Limb (tissue), 2 donors: ENCODE results near the gene FBXO22.
"Not testable (repeated sequence)": the region's sequence is repeated elsewhere in the genome, so short reads cannot be mapped to it uniquely, and the experiment has no call there.

Experiments used
- DNase-seq, 2 donors: peaks; one replicate each; pipeline ENCODE4 v3.0.0-alpha.2; 2016; ENCODE audit errors: extremely low spot score in 2 of 2

Gene FBXO22

DNA sequence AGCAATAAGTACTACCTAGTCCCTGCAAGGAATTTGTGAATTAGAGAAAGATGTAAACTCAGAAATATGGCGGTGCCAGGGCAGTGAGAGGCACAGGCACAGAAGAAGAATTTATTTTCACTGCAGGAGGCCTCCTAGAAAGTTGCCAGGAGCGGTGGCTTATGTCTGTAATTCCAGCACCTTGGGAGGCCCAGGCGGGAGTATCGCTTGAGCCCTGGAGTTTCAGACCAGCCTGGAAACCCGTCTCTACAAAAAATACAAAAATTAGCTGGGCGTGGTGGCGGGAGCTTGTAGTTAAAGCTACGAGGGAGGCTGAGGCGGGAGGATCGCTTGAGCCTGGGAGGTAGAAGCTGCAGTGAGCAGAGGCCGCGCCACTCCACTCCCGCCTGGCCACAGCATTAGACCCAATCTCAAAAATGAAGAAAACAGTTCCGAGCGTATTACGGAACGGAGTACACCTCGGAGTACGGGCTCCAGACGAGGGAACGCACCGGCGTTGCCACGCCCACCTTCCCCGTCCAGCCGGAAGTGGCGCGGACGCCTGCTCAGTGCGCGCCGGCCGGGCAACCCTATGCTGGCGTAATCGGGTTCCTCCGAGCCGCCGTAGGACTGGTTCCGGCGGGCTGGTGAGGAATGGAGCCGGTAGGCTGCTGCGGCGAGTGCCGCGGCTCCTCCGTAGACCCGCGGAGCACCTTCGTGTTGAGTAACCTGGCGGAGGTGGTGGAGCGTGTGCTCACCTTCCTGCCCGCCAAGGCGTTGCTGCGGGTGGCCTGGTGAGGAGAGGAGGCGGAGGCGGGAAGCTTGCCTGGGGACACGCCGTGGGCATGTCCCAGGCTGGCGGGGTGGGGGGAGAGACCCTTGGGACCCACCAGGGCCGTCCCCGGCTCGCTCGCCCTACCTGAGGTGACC is at the start of gene FBXO22:
Gene FBXO22 (plus strand): TSS at position 548 of the 909 bp plus-strand sequence. CDS start 86 bp downstream, at position 634.
- DNase-seq, result peak; percentile 89 to 92

DNA sequence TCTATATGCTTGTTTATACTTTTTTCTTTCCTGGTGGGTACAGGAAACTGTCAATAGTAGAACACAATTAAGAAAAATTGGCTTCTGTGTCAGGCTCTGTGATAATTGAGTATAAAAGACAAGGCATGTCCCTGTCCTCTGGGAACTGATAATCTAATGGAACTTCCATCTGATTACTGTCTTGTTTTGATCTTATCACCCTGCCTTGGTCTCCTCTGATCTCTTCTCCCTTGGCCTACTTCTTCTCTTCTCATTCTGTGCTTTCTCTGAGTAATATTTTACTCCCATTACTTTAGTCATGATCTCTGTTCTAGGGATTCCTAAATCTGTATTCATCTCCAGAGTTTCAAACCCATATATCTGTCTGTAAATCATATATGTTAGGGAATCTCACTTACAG is 45.8 kb upstream of the FBXO22 start:
- DNase-seq, result no peak

DNA sequence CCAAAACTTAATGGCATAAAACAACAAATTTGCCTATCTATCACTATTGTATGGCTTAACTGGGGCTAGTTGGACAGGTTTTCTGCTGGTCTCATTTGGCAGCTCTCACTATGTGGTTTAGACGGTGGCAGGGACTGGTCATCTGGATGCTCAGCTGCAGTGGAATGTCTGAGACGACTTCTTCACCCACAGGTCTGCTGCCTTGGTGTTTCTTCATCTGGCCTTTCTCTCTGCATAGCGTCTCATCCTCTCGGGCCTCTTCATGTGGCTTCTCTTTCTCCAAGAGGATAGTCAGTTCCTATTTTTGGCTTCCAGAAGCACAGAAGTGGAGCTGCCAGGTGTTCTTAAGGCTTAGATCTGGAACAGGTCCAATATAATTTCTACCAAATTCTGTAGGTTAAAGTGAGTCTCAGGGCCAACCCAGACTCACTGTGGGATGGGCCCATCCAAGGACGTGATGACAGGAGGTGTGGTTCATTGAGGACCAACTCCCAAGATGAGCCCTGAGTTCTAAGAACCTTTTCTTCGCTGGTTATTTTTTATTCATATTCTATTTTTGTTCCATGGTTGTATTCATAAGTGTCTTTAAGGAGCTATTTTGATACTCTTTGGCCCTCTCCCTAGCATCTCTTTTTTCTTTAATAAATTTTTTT is 41.8 kb upstream of the FBXO22 start:
- DNase-seq, result no peak

DNA sequence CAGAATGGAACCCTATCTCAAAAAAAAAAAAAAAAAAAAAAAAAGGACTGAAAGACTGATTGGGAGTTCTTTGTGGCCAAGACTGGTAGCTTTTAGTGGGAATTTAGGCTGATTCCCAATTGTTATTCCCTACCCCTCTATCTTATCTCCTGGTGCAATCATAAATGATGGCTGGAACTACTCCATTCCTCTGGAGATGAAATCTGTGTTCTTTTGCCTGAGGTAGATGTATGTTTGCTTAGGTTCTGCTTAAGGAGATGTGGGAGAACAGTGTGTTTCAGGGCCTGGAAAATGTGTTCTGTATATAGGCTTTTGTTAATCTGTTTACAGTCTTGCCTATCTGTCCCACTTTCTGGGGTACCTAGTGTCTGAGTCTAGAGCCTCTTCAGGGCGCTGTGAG is 40.9 kb upstream of the FBXO22 start:
- DNase-seq, result no peak

DNA sequence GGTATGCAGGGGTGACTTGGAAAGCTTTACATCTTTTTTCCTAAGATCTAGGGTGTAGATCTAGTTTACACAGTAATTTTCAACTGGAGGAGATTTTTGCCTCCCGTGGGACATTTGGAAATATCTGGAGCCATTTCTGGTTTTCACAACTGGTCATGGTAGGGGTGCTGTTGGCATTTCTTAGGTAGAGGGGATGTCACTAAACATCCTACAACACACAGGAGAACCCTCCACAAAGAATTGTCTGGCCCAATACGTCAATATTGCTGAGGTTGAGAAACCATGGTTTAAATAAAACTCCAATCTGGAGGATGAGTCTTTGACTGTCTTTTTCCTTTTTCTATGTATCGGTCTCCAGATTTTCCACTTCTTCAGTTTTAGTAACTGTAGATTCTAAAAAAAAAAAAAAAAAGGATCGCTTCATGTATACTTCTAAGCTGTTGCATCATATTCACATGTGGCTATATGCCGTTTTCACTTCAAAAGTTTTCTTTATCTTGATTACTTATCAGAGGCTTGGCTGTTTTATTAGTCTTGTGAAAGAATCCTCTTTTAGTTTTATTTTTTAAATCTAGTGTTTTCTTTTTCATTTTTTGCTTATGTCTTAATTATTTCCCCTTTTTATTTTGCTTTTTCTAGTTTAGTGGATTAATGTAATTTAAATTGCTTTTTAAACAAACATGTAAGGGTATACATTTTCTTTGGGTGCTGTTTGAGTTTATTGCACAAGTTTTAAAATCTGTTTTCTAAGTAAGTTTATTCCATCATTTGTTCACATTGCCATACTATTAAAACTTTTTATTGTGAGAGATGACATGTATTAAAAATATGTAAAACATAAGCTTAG is 39.2 kb upstream of the FBXO22 start:
- DNase-seq, result no peak

DNA sequence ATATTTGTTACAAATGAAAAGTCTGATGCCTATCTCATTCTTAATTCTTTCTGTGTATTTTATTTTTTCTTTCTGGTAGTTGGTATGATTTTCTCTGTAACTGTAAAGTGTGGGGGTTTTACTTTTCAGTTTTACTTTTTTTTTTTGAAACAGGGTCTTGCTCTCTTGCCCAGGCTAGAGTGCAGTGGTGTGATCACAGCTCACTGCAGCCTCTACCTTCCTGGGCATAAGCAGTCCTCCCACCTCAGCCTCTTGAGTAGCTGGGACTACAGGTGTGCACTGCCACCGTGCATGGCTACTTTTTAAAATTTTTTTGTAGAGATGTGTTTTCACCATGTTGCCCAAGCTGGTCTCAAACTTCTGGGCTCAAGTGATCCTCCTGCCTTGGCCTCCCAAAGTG is 37.6 kb upstream of the FBXO22 start:
- not testable (repeated sequence) for DNase-seq

DNA sequence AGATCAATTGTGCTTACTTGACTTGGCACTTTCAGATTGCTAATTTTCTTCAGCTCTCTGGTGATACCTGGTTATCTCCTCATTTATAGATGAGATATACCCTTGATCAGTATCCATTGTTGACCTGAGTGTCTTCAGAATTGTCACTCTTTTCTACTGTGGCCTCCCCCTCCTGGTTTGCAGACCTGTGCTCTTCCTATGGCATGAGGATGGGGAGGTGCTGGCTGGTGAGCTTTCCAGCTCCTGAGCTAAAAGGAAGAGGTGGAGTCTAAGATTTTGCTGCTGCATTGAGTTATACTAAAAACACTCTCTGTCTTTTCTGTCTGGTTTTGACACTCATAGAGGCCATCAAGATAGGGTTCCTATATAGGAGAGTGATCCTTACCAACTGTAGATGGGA is 36.8 kb upstream of the FBXO22 start:
- no peak for DNase-seq

DNA sequence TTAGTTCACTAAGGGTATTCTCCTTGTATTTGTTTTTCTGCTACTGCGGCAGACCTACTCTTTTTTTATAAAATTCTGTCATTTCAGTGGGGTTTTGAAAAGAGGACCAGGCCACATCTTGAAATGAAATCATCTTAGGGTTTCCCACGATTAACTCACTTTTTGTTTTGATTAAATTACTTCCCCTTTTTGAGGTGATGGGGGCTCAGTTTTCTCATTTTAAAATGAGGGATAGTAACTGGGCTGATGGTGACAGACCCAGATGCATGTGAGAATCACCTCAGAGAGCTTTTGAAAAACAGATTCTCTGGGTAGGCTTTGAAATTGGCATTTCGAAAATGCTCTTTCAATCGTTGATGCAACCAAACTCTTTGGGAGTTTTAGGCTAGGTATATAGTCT is 36.2 kb upstream of the FBXO22 start:
- no peak for DNase-seq

DNA sequence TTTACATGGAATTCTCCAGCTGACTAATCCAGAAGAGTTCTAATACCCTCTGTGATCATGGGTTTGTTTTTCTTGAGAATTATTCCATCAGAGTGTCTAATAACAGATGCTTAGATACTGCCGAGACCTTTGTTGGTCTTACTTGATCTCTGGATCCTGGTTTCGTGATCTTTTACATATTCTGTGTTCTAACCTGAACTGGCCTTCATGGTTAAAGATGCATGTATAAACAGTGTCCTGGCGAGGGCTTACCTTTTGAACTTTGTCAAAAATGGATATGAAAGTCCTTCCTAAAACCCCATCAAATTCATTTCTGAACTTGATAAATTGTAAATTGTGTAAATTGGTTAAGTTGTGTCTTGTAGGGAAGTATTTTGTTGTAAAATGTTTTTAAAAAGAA is 35.7 kb upstream of the FBXO22 start:
- no peak for DNase-seq

DNA sequence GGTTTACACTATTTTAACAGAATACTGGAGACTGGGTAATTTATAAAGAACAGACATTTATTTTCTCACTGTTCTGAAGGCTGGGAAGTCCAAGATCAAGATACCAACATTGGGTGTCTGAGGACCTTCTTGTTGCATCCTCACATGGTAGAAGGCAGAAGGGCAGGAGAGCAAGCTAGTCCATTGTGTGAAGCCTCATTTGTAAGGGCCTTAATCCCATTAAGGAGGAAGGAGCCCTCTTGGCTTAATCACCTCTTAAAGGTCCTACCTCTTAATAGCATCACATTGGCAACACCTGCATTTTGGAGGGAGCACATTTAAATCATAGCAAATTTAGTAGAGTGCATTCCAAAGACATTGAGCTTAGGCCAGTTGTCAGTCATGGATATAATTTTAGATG is 34.2 kb upstream of the FBXO22 start:
- no peak for DNase-seq

DNA sequence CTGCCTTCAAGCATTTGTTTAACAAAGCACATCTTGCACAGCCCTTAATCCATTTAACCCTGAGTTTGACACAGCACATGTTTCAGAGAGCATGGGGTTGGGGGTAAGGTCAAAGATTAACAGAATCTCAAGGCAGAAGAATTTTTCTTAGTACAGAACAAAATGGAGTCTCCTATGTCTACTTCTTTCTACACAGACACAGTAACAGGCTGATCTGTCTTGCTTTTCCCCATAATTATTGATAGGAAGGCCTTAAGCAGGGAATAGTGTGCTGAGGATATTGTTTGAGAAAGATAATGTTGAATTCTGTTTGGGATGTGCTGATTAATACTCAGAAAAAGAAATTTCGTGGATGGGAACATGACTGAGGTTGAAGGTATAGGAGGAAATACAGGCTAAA is 32.1 kb upstream of the FBXO22 start:
- DNase-seq, result not testable (repeated sequence)

DNA sequence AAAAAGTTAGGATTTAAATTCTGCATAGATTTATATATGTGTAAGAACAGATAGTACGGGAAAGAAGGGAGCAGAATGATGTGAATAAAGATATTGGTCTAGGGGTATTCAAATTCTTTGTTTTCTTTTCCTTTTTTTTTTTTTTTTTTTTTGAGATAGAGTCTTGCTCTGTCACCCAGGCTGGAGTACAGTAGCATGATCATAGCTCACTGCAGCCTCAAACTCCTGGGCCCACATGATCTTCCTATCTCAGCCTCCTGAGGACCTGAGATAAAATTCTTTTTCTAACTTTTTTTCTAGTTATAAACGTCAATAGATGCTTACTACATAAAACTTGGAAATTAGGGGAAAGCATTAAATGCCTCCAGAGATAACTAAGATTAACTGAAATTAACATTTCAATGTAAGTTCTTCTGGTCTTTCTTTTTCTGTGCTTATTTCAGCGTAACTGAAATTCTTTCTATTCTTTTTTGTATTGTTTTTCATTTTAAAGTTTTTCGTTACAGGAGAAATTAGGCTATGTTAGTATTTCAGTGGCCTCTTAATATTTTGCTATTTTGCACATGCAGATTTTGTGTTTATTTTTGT is 31.2 kb upstream of the FBXO22 start:
- no peak for DNase-seq

DNA sequence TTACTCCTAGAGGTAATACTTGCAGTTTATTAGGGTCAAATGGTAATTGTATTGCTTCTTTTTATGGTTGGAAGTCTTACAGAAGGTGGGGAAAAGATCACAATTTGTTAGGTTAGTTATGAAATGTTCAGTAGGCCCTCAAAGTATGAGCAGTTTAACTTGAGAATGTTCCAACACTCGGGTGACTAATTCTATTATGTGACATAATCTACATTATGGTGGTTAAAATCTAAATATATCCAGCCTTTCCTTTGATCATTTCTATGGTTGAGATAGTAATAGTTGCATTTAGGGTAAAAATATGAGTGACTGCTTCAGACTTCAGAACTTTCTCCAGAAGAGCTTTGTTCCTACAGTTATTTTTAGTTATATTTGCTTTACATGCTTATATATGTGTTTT is 19.6 kb upstream of the FBXO22 start:
- DNase-seq, result no peak

DNA sequence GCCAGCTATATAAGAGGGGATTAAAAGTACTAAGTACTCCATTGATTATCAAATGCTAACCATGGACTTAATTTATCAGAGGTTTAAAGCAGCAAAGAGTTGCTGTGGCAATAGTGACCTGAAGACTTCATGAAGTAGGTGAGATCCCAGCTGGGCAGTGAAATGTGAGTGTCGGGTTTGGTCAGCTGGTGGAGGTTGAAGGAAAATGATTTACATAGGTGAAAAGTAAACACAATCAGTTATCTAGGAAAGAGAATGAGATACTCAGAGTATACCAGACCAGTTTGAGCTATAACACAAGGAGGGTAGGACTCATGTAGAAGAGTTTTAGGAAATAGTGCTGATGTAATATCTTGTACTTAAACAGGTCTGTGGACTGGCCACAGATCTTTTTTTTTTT is 16.5 kb upstream of the FBXO22 start:
- no peak for DNase-seq

DNA sequence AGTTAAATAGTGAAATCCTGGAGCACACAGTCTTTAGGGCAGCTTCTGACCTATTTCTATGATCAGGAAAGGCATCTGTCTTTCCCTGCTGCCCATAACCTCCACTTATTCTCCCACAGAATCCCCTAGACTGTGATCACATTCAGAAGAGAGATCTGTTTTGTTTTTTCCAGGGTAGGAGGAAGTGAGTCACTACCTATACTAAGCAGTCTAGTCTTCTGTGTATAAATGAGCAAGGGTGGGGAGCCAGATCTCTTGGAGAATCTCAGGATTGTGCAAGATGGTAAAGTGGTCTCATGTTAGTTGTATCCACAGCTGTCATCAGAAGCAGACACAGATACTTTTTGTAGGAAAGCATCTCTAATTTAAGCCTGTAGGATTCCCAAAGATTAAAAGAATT is 11.8 kb upstream of the FBXO22 start:
- DNase-seq, result no peak

DNA sequence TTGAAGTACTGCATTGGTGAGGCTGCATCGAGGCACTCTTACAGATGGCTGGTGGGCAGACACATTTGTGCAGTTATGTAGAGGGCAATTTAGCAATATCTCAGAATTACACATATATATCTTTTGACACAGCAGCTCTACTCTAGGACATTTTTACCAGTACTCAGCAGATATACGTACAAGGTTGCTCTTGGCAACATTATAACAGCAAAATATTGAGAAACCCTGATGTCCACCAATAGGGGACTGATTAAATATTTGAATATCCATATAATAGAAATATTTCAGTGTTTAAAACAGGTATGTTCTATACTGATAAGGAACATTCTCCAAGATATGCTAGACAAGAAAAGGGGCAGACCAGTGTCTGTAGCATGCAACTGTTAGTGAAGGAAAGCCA is 7.9 kb upstream of the FBXO22 start:
- DNase-seq, result no peak

DNA sequence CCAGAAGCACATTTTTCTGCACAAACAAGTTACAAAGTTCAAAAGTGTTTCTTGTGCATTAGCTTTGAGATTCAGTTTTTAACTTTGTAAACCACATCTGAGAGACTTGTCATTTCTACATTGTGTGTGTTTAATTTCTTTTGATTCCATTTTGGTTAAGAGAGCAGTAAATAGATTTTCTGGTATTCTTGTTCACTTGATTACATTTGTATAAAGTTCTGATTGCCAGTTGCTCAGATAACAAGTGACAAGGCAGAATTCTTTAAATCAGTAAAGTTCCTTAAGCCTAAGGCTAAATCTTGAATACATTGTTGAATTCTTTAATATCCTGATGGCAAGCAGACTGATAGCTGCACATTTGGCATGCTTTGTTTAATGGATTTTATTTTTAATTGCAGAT is 3.1 kb upstream of the FBXO22 start:
- DNase-seq, result no peak

DNA sequence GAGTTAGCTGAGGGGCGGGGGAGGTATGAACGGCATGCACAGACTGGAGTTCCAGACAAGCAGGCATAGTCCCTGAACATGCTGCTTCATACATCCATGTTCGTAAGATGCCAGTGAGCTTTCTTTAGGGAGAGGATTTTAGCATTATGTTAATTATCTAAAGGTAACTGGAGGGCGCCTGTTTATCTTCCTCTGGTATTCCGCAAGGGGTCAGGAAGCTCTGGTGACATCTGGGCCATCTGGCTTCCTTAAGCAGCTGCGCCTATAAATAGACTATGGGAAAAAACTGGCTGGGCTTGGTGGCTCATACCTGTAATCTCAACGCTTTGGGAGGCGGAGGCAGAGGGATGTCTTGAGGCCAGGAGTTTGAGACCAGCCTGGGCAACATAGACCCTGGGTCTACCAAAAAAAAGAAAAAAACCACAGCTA is 1.5 kb upstream of the FBXO22 start:
- peak in 1 of 2 donors; percentile 8 for DNase-seq

DNA sequence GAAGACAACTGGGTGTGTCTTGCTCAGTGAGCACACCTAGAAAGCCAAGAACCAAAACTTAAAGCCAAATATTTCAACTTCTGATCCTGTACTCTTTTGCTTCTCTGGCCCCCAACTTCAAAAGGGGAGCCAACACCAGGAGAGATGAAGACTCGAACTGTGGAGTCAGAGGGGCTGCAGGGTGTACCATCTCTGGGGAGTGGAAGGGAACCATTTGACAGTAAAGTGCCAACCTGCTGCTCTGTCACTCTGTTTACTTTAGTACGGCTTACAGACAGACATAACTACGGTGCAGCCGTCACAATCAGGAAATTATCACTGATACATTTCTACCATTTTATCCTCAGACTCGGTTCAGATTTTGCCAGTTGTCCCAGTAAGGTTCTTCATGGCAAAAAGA is 1.6 kb downstream of the FBXO22 start:
- no peak for DNase-seq

DNA sequence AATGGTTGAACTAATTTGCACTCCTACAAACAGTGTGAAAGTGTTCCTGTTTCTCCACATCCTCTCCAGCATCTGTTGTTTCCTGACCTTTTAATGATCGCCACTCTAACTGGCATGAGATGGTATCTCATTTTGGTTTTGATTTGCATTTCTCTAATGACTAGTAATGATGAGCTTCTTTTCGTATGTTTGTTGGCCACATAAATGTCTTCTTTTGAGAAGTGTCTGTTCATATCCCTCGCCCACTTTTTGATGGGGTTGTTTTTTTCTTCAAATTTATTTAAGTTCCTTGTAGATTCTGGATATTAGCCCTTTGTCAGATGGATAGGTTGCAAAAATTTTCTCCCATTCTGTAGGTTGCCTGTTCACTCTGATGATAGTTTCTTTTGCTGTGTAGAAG is 6.7 kb downstream of the FBXO22 start:
- DNase-seq, result not testable (repeated sequence)

DNA sequence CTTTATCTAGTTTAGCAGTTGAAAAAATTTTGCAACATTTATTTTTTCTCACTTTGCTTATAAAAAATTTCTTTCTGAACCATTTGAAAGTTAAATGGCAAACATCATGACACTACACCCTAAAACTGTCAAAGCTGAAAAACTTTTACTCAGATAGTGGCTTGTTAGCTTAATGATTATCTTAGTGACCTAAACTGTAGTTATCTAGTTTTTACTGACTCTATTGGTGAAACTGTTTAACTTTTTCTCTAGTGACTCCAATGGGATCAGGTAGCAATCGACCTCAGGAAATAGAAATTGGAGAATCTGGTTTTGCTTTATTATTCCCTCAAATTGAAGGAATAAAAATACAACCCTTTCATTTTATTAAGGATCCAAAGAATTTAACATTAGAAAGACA is 13.3 kb downstream of the FBXO22 start:
- DNase-seq, result no peak

DNA sequence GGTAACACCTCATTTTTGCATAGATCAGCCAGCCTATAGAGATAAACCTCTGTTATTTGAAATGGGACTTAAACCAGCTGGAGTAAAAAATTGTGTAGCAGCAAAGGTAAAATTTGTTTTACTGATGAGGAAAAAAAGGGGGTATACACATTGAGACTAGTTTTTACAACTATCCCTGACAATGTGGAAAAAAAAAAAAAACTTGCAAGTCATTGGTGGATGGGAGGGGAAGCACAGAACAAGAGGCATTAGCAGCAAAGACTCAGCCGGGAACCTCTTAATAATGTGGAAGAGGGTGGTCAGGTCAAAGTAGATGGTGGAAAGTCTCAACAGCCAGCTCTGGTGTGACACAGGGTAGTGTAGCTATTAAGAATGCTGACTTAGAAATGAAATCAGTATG is 14.5 kb downstream of the FBXO22 start:
- no peak for DNase-seq
